Jurkat, Clone E6-1 (cell line): ENCODE results near the gene PRR14.
A peak's percentile ranks its signal among the peaks of the same experiment; 100 is the strongest.

Source experiments
- DNase-seq: peaks from one replicate; pipeline ENCODE4 v3.0.0-alpha.2; 2011; ENCODE audit warnings: low read depth, low spot score
- H3K4me3 ChIP-seq: 2 replicates; pipeline ENCODE4 v1.5.1; 2011; ENCODE audit warnings: mild to moderate bottlenecking, low read length, control low read depth, moderate library complexity

PRR14 gene

GRCh38 chr16:30656974-30657865, 6.5 kb downstream of the PRR14 start:
- DNase-seq, result no peak
- H3K4me3 ChIP-seq, result peak overlapping the region; percentile 71

GRCh38 chr16:30657866-30658730, 7.3 kb downstream of the PRR14 start, which contains the start of gene FBRS:
Gene FBRS, plus strand, starts transcription at chr16:30658431. Its CDS starts 1,088 bp downstream, at chr16:30659519.
- peak; percentile 100 for DNase-seq
- peak within 1 kb of the TSS; percentile 87 for H3K4me3 ChIP-seq

GRCh38 chr16:30658731-30659506, 8.2 kb downstream of the PRR14 start:
- H3K4me3 ChIP-seq, result peak overlapping the region; percentile 87
- peak; percentile 96 for DNase-seq

- peak overlapping the region; percentile 87 for H3K4me3 ChIP-seq
- DNase-seq, result peak; percentile 18
Measured at GRCh38 chr16:30659507-30660423, 9.0 kb downstream of the PRR14 start.

GRCh38 chr16:30660424-30661261, 9.9 kb downstream of the PRR14 start:
- DNase-seq, result peak; percentile 72
- peak overlapping the region; percentile 87 for H3K4me3 ChIP-seq

- DNase-seq, result no peak
- H3K4me3 ChIP-seq, result no peak overlapping the region
Measured at GRCh38 chr16:30662449-30662848, 11.7 kb downstream of the PRR14 start.

- H3K4me3 ChIP-seq, result no peak overlapping the region
- DNase-seq, result no peak
Measured at GRCh38 chr16:30663038-30663437, 12.3 kb downstream of the PRR14 start.

GRCh38 chr16:30663820-30664219, 13.1 kb downstream of the PRR14 start:
- no peak overlapping the region for H3K4me3 ChIP-seq
- DNase-seq, result no peak

GRCh38 chr16:30664616-30665109, 13.9 kb downstream of the PRR14 start:
- DNase-seq, result no peak
- no peak overlapping the region for H3K4me3 ChIP-seq

- H3K4me3 ChIP-seq, result no peak overlapping the region
- DNase-seq, result no peak
Measured at GRCh38 chr16:30665155-30665829, 14.5 kb downstream of the PRR14 start.

- no peak overlapping the region for H3K4me3 ChIP-seq
- no peak for DNase-seq
Measured at GRCh38 chr16:30665830-30666190, 15.1 kb downstream of the PRR14 start.

GRCh38 chr16:30666681-30667080, 15.9 kb downstream of the PRR14 start:
- DNase-seq, result no peak
- no peak overlapping the region for H3K4me3 ChIP-seq

- no peak for DNase-seq
- H3K4me3 ChIP-seq, result no peak overlapping the region
Measured at GRCh38 chr16:30667361-30667905, 16.7 kb downstream of the PRR14 start.

- no peak for DNase-seq
Measured at GRCh38 chr16:30668393-30668792, 17.6 kb downstream of the PRR14 start.

GRCh38 chr16:30669026-30669902, 18.5 kb downstream of the PRR14 start:
- H3K4me3 ChIP-seq, result no peak overlapping the region
- no peak for DNase-seq

More at GRCh38 chr16:30668393-30668792, 17.6 kb downstream of the PRR14 start:
- no peak overlapping the region for H3K4me3 ChIP-seq
